ENCODE data around the gene YTHDF2.
"Not testable (repeated sequence)": the region's sequence is repeated elsewhere in the genome, so short reads cannot be mapped to it uniquely, and the experiment has no call there.

Gene YTHDF2

GRCh38 chr1:28781305-28781704, 44.6 kb downstream of the YTHDF2 start:
- Histone ChIP-seq H3K27ac (ENCODE audit: low read depth, low read length, severe bottlenecking) (peak overlapping the region; percentile 37), H3K36me3 (ENCODE audit: control insufficient read depth, insufficient read depth, low read length) (no peaks in the 10 kb centered on the region), H3K9me3 (ENCODE audit: control insufficient read depth, low read length) (no peaks in the 10 kb centered on the region), H3K4me3 (ENCODE audit: extremely low read depth, insufficient read depth, low read length, poor library complexity, severe bottlenecking) (no peak overlapping the region), H3K4me1 (ENCODE audit: control insufficient read depth, insufficient read depth, low read length, poor library complexity, severe bottlenecking) (peaks cover 5% of the 10 kb centered on the region)
- WGBS, 2 experiments (ENCODE audit: insufficient coverage in 2 of 2) = 95 to 99% methylated on average over 4 to 7 of the region's 11 CpGs

GRCh38 chr1:28782011-28782410, 45.3 kb downstream of the YTHDF2 start:
- 47 to 59% methylated on average over 2 of the region's 3 CpGs for WGBS, 2 experiments (ENCODE audit: insufficient coverage in 2 of 2)

GRCh38 chr1:28783363-28783762, 46.6 kb downstream of the YTHDF2 start:
- Histone ChIP-seq H3K9me3 (ENCODE audit: control insufficient read depth, low read length) (no peaks in the 10 kb centered on the region), H3K4me3 (ENCODE audit: extremely low read depth, insufficient read depth, low read length, poor library complexity, severe bottlenecking) (no peak overlapping the region), H3K36me3 (ENCODE audit: control insufficient read depth, insufficient read depth, low read length) (no peaks in the 10 kb centered on the region), H3K4me1 (ENCODE audit: control insufficient read depth, insufficient read depth, low read length, poor library complexity, severe bottlenecking) (peaks cover 5% of the 10 kb centered on the region), H3K27ac (ENCODE audit: low read depth, low read length, severe bottlenecking) (no peak overlapping the region)
- no CpG with 5 or more reads among the region's 2 CpGs for WGBS, 2 experiments (ENCODE audit: insufficient coverage in 2 of 2)

More at GRCh38 chr1:28782011-28782410, 45.3 kb downstream of the YTHDF2 start:
- Histone ChIP-seq H3K27ac (ENCODE audit: low read depth, low read length, severe bottlenecking) (peak overlapping the region; percentile 37), H3K36me3 (ENCODE audit: control insufficient read depth, insufficient read depth, low read length) (no peaks in the 10 kb centered on the region), H3K4me3 (ENCODE audit: extremely low read depth, insufficient read depth, low read length, poor library complexity, severe bottlenecking) (no peak overlapping the region), H3K4me1 (ENCODE audit: control insufficient read depth, insufficient read depth, low read length, poor library complexity, severe bottlenecking) (peaks cover 5% of the 10 kb centered on the region), H3K9me3 (ENCODE audit: control insufficient read depth, low read length) (no peaks in the 10 kb centered on the region)

DNA sequence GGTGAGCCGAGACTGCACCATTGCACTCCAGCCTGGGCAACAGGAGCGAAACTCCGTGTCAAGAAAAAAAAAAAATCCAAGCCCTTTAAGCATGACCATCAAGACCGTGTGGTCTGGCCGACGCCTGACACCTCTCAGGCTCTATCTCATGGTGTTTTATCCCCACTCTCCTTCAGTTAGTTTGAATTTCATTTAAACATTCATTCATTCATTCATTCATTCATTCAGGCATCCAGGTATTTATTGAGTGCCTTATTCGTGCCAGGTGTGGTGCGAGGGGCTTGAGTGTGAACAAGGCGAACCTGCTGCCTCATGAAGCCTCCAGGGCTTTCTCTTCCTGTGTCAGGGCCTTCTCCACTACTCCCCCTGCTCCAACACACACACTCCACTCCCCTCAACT, 52.7 kb downstream of the YTHDF2 start:
- no peak overlapping the region for H3K27ac ChIP-seq (ENCODE audit: low read depth, low read length, severe bottlenecking)
- H3K36me3 ChIP-seq (ENCODE audit: control insufficient read depth, insufficient read depth, low read length) = no peaks in the 10 kb centered on the region
- no peaks in the 10 kb centered on the region for H3K9me3 ChIP-seq (ENCODE audit: control insufficient read depth, low read length)
- H3K4me3 ChIP-seq (ENCODE audit: extremely low read depth, insufficient read depth, low read length, poor library complexity, severe bottlenecking) = no peak overlapping the region
- 95% methylated on average over 9 of the region's 9 CpGs for WGBS, 2 experiments (ENCODE audit: insufficient coverage in 2 of 2)
- H3K4me1 ChIP-seq (ENCODE audit: control insufficient read depth, insufficient read depth, low read length, poor library complexity, severe bottlenecking) = no peaks in the 10 kb centered on the region

GRCh38 chr1:28789816-28790215, 53.1 kb downstream of the YTHDF2 start:
- Histone ChIP-seq H3K4me3 (ENCODE audit: extremely low read depth, insufficient read depth, low read length, poor library complexity, severe bottlenecking) (no peak overlapping the region), H3K36me3 (ENCODE audit: control insufficient read depth, insufficient read depth, low read length) (no peaks in the 10 kb centered on the region), H3K27ac (ENCODE audit: low read depth, low read length, severe bottlenecking) (no peak overlapping the region), H3K4me1 (ENCODE audit: control insufficient read depth, insufficient read depth, low read length, poor library complexity, severe bottlenecking) (no peaks in the 10 kb centered on the region), H3K9me3 (ENCODE audit: control insufficient read depth, low read length) (no peaks in the 10 kb centered on the region)
- 94 to 95% methylated on average over 4 to 5 of the region's 6 CpGs for WGBS, 2 experiments (ENCODE audit: insufficient coverage in 2 of 2)

DNA sequence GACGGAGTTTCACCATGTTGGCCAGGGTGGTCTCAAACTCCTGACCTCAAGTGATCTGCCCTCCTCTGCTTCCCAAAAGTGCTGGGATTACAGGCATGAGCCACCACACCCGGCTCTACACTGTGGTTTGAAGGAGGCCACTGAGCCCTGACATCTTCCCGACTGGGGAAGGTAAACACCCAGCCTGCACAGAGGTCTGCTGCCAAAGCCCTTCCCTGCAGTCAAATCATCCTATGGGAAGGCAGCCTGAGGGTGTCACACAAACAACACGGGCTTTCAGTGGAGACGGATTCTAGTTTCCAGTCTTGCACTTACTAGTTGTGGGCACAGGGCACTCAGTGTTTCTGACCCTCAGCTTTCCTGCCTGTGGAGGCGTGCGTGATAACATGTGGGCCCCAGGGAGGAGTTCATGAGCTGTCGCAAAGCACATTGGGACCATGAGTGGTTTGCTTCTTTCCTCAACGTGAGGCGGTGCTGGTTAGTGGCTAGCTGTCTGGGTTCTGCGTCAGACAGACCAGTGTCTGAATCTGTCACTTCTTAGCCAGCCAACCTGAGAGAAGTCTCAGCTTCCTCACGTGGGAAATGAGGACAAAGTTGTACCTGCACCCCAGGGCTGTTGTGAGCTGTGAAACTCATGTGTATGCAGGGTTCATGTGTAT, 53.8 kb downstream of the YTHDF2 start:
- H3K4me3 ChIP-seq (ENCODE audit: extremely low read depth, insufficient read depth, low read length, poor library complexity, severe bottlenecking) = no peak overlapping the region
- H3K4me1 ChIP-seq (ENCODE audit: control insufficient read depth, insufficient read depth, low read length, poor library complexity, severe bottlenecking) = no peaks in the 10 kb centered on the region
- no peaks in the 10 kb centered on the region for H3K36me3 ChIP-seq (ENCODE audit: control insufficient read depth, insufficient read depth, low read length)
- H3K9me3 ChIP-seq (ENCODE audit: control insufficient read depth, low read length) = no peaks in the 10 kb centered on the region
- 87 to 93% methylated on average over 11 of the region's 12 CpGs for WGBS, 2 experiments (ENCODE audit: insufficient coverage in 2 of 2)
- H3K27ac ChIP-seq (ENCODE audit: low read depth, low read length, severe bottlenecking) = no peak overlapping the region

DNA sequence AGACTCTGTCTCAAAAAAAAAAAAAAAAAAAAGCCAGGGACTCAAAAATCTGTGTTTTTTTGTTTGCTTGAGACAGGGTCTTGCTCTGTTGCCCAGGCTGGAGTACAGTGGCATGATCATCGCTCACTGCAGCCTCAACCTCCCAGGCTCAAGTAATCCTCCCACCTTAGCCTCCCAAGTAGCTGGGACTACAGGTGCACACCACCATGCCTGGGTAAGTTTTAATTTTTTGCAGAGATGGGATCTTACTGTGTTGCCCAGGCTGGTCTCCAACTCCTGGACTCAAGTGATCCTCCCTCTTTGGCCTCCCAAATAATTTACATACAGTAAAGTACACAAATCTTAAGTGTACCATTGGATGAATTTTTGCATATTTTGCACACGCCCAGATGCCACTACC, 55.2 kb downstream of the YTHDF2 start:
- not testable (repeated sequence) for H3K9me3 ChIP-seq (ENCODE audit: control insufficient read depth, low read length); H3K36me3 ChIP-seq (ENCODE audit: control insufficient read depth, insufficient read depth, low read length); H3K4me1 ChIP-seq (ENCODE audit: control insufficient read depth, insufficient read depth, low read length, poor library complexity, severe bottlenecking); H3K27ac ChIP-seq (ENCODE audit: low read depth, low read length, severe bottlenecking); H3K4me3 ChIP-seq (ENCODE audit: extremely low read depth, insufficient read depth, low read length, poor library complexity, severe bottlenecking)
- 83 to 100% methylated on average over 1 of the region's 2 CpGs for WGBS, 2 experiments (ENCODE audit: insufficient coverage in 2 of 2)

- 63% methylated on average over 1 of the region's 1 CpG; no CpG with 5 or more reads in 1 of the 2 experiments for WGBS, 2 experiments (ENCODE audit: insufficient coverage in 2 of 2)
- no peaks in the 10 kb centered on the region for H3K9me3 ChIP-seq (ENCODE audit: control insufficient read depth, low read length)
- no peak overlapping the region for H3K27ac ChIP-seq (ENCODE audit: low read depth, low read length, severe bottlenecking)
These were observed 55.9 kb downstream of the YTHDF2 start for GRCh38 chr1:28792644-28793121.

GRCh38 chr1:28794582-28794981, 57.8 kb downstream of the YTHDF2 start:
- H3K36me3 ChIP-seq (ENCODE audit: control insufficient read depth, insufficient read depth, low read length); H3K9me3 ChIP-seq (ENCODE audit: control insufficient read depth, low read length); H3K4me3 ChIP-seq (ENCODE audit: extremely low read depth, insufficient read depth, low read length, poor library complexity, severe bottlenecking); H3K4me1 ChIP-seq (ENCODE audit: control insufficient read depth, insufficient read depth, low read length, poor library complexity, severe bottlenecking); H3K27ac ChIP-seq (ENCODE audit: low read depth, low read length, severe bottlenecking): not testable (repeated sequence)
- 60 to 81% methylated on average over 1 to 3 of the region's 5 CpGs for WGBS, 2 experiments (ENCODE audit: insufficient coverage in 2 of 2)

More at GRCh38 chr1:28792644-28793121, 55.9 kb downstream of the YTHDF2 start:
- no peaks in the 10 kb centered on the region for H3K4me1 ChIP-seq (ENCODE audit: control insufficient read depth, insufficient read depth, low read length, poor library complexity, severe bottlenecking)
- H3K4me3 ChIP-seq (ENCODE audit: extremely low read depth, insufficient read depth, low read length, poor library complexity, severe bottlenecking) = no peak overlapping the region
- H3K36me3 ChIP-seq (ENCODE audit: control insufficient read depth, insufficient read depth, low read length) = no peaks in the 10 kb centered on the region

DNA sequence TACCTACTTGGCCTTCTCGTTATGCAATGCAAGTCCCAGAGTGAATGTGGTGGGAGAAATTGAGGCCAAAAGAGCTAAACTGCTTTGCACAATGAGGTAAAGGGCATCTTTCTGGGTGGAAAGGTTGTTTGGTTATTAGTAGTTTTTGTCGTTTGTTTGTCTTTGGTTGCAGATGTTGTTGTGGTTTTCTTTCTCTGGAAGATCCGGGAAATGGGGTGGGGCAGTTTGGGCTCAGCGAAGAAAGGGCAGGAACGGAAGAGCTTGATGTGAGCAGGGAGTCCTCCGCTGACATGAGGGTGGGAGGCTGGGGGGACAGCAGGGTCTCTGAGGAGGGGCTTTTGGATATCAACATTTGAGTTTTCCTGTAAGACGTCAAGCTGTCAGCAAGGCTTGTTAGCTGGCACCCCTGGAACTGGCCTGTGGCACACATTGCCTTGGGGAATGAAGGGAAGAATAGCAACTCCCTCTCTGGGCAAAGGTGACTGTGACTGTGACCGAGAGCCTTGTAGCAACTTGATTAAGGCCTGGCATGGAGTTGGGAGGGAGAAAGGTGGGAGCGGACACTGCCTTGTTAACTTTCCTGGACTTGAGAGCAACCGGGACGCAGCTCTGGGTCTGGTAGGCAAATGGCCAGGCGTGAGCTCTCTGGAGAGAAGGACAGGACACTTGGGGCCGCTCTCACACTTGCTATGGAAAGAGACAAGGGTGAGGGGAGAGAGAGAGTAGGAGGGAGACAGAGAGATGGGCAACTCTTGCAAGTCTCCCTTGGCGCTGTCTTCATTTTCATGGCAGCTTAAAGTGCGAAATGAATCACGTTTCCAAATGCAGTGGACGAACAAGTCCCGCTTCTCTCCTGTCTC, 59.8 kb downstream of the YTHDF2 start:
- Histone ChIP-seq H3K27ac (ENCODE audit: low read depth, low read length, severe bottlenecking) (no peak overlapping the region), H3K4me3 (ENCODE audit: extremely low read depth, insufficient read depth, low read length, poor library complexity, severe bottlenecking) (no peak overlapping the region), H3K36me3 (ENCODE audit: control insufficient read depth, insufficient read depth, low read length) (no peaks in the 10 kb centered on the region), H3K9me3 (ENCODE audit: control insufficient read depth, low read length) (no peaks in the 10 kb centered on the region), H3K4me1 (ENCODE audit: control insufficient read depth, insufficient read depth, low read length, poor library complexity, severe bottlenecking) (peaks cover 9% of the 10 kb centered on the region)
- 66 to 76% methylated on average over 15 to 16 of the region's 18 CpGs for WGBS, 2 experiments (ENCODE audit: insufficient coverage in 2 of 2)

DNA sequence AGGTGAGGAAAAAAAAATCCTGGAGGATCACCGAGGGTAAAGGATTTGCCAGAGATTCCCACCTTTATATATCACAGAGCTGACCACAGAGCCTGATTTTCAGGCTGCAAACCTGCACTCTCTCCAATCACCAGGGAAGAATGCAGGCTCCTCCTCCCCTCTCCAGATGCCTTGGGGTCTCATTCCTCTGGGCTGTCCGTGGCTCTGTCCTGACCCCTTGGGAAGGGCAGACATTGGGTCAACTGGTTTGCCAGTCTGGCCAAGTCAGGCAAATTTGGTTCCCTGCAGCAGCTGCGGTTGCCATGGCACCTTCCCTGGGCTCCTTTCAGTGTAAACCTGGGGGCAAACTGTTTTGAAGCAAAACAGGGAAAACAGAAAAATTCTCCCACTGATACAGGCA, 63.6 kb downstream of the YTHDF2 start:
- Histone ChIP-seq H3K4me1 (ENCODE audit: control insufficient read depth, insufficient read depth, low read length, poor library complexity, severe bottlenecking) (peaks cover 13% of the 10 kb centered on the region), H3K36me3 (ENCODE audit: control insufficient read depth, insufficient read depth, low read length) (no peaks in the 10 kb centered on the region), H3K27ac (ENCODE audit: low read depth, low read length, severe bottlenecking) (no peak overlapping the region), H3K4me3 (ENCODE audit: extremely low read depth, insufficient read depth, low read length, poor library complexity, severe bottlenecking) (no peak overlapping the region), H3K9me3 (ENCODE audit: control insufficient read depth, low read length) (no peaks in the 10 kb centered on the region)
- WGBS, 2 experiments (ENCODE audit: insufficient coverage in 2 of 2) = 49 to 100% methylated on average over 1 to 2 of the region's 3 CpGs
